Mammary epithelial cell (primary cell): ENCODE data around the gene LRRD1.

Experiments
- CTCF ChIP-seq, 2 donors: IDR thresholded peaks in 1 of 2; conservative IDR thresholded peaks in 1 of 2; 2 replicates each; pipeline ENCODE4 v1.5.1; 2011 to 2012; ENCODE audit warnings: inconsistent platforms in 2 of 2, low read length in 2 of 2, mild to moderate bottlenecking in 2 of 2, control low read depth in 1 of 2, low read depth in 1 of 2; ENCODE audit not compliant: insufficient read depth in 1 of 2; ENCODE audit errors: extremely low read depth in 1 of 2
- EZH2 ChIP-seq: IDR thresholded peaks from 2 replicates; pipeline ENCODE4 v1.6.1; 2012; ENCODE audit warnings: low read length, inconsistent platforms, borderline replicate concordance

- TF ChIP-seq CTCF (conservative IDR thresholded peaks at IDR 0.05 in 1 of 2, IDR thresholded peaks at IDR 0.05 in 1 of 2; ENCODE audit: extremely low read depth in 1 of 2, insufficient read depth in 1 of 2, low read depth in 1 of 2, low read length in 2 of 2): no peak
- no peak for TF ChIP-seq EZH2
Measured at GRCh38 chr7:92133133-92133736, 45.7 kb downstream of the LRRD1 start.
